GM19372 (cell line): Measurements from ENCODE around the gene COL4A2.
"Not testable (repeated sequence)": the region's sequence is repeated elsewhere in the genome, so short reads cannot be mapped to it uniquely, and the experiment has no call there.

ENCODE experiments used
- ATAC-seq: cut with Tn5 transposase; IDR thresholded peaks from one replicate; pipeline ENCODE4 v1.9.1; 2021; ENCODE audit warnings: mild to moderate bottlenecking, low read depth, moderate library complexity; ENCODE audit not compliant: unreplicated experiment

Gene COL4A2

DNA sequence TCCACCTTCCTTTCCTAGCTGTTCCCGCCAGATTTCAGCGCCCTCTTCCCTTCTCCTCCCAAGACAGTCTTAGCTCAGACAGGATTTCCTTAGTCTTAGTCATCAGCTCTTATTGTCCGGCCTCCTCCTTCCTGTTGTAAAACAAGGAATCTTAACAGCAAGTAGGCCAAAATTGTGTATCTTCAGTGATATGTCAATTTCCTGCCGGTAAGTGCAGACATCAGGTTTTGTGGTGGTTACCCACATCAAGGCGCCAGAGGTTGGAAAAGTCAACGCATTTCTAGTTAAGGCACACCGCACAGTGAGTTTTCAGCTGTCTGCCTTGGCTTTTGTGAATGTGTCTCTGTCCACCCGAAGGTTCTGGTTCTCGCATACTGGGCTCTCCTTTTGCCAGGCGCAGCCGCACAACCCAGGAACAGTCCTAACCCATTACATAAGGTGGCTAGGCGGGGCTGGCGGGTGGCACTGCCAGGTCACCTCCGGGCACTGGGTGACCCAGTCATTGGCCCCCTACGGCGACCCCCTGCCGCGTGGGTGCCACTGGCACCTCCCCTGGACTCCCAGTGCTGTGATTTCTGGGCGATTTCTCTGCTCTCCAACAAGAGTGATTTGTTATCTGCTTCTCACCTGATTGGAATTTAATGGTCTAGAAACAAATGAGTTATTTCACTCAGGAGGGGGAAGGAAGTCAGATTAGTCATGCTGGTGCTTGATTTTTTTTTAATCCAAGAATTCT lies 12.9 kb downstream of the COL4A2 start:
- no peak for ATAC-seq

DNA sequence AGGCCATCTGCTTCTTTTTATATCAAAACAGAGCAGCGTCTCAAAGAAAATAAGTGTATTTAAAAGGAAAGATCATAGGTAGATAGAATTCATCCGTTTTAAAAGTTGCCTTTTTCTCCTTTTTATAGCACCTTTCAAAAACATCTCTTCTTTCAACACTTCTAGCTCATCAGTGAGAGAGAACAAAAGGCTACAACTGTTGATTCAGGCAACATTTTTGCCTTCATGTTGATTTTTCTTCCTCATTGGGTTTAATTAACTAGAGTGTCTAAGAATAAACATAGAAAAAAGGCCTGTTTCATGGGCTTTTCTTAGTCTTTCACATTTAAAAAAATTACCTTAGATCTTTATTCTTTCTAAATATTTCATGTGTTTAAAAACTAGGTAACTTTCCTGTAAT lies 13.6 kb downstream of the COL4A2 start:
- no peak for ATAC-seq

GRCh38 chr13:110321573-110321972 lies 14.5 kb downstream of the COL4A2 start:
- not testable (repeated sequence) for ATAC-seq

DNA sequence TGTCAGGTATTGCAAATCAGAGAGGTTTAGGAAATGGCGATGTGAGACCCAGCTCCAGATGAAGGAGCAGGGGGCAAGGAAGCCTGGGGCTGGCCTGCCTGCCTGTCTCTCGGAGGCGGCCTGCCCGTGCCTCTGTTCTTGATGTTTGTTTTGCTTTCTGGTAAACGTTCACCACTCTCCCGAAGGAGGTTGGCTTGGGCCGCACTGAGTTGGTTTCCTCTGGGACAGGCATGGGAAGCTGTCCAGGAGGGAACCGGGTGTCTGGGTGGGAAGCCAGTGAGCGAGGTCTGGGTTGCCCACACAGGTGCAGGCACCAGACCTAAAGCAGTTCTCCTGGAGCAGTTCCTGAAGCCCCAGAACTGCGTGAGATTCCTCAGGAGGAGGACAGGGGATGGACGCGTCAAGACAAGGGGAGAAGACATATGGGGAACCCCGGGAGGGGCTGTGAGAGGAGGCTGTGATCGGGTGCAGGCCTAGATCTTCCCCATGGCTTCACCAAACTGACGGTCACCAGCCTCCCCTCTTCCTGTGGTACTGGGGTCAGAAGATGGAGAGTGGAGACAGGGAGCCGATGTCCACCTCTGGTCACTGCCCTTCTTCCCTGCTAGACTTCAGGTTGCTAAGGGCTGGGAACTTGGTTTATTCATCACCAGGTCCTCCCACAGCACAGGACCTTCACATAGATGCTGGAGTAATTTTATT lies 15.2 kb downstream of the COL4A2 start:
- ATAC-seq, result no peak

DNA sequence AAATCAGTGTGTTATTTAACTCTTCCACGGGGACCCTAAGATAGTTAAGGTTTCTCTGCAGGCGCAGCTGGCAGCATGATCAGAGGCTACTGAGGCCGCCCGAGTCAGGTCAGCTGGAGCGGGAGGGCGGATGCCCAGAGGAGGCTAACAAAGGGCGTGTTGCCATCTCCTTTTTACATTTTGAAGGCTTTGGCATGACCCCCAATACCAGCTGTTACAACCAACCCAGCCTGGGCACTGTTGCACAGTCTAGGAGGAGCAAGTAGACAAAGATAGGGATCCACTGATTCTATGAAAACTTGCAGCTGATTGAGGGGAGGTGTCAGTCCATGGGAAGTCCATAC lies 15.7 kb downstream of the COL4A2 start:
- no peak for ATAC-seq

DNA sequence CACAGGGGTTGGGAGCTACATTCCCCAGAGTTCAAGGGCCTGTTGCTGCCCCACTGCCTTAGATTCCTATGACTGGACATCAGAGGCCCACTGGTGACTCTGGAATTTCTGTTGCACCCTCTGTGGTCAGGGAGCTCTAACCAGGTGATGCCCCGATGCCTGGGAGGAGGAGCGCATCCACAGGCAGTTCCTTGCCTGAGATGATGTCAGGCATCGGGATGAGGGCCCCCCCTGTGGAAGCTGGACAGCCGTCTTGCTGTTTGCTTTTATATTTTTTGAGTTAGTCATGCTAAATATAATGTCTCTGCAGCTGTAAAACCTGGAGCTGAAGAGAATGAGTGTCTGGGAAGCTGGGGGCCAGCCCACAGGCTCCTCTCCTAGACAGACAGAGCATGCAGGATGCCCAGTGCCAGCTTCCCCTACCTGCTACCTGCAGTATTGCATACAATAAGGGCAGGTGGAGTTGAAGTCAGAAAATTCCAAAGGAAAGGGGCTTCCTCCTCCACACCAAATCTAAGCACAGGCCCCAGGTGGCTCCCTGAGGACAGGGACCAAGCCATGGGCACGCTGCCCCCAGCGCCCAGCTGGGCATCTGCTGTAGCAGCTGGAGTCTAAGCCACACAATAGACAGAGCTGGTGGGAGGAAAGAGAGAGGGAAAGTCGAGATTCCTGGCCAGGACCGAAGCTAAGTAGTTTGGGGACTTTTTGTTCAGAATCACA lies 16.2 kb downstream of the COL4A2 start:
- no peak for ATAC-seq

DNA sequence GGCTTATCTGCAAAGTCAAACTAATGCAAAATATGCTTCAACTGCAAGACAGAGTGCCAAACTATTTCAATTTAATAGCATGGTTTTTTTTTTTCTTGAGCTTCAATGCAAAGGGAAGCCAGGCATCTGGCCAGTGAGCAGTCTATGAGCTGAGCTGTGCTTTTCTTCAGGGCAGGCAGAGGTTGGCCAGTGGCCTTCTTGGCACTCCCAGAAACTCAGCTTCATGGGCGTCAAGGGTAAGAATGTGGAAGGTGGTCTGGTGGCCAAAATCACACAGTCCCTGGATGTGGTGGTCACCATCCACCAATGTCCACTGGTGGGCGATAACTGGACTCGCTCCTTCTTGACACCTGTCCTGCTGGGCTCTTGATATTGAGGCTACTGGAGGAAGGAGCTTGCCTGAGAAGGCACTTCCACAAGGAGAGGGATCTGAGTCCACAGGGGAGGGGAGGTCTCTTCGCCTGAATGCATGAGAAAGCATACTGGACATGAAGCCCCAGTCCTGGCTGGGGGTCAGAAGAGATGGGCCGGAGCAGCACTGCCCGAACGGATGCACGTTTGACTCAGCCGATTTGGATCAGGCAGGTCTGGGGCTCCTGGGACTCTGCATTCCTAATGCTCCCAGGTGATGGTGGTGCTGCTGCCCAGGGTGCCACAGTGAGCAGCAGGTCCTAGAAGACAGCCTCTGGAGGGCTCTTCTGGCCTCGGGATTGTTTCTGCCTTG lies 17.1 kb downstream of the COL4A2 start:
- ATAC-seq, result no peak

DNA sequence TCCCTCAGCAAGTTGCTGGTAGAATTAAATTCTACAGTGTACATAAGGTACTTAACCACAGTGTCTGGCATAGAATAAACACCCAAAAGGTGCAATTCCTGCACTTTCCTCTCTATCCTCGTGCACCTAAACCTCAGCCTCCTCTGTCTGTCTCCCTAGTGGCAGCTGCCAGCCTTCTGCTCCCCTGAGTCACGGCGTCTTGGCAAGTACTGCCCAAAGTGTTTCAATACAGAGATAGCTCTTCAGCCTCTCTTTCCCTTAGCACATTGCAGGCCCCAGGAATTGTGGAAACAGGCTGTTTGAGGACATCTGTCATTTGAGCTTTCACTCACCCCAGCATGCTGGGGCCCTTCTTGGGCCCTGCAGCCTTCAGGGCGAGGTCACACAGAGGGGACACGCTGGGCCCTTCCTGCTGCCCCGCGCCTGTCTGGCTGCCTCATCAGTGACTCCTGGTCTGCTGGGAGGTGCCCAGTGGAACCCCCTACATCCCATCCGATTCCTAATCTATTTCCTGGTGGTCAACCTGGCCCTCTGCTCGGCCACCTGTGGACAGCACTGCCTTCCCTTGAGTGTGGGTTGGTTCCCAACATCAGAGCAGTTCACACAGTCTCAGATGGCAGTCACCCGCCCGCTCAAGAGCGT lies 19.3 kb downstream of the COL4A2 start:
- no peak for ATAC-seq

DNA sequence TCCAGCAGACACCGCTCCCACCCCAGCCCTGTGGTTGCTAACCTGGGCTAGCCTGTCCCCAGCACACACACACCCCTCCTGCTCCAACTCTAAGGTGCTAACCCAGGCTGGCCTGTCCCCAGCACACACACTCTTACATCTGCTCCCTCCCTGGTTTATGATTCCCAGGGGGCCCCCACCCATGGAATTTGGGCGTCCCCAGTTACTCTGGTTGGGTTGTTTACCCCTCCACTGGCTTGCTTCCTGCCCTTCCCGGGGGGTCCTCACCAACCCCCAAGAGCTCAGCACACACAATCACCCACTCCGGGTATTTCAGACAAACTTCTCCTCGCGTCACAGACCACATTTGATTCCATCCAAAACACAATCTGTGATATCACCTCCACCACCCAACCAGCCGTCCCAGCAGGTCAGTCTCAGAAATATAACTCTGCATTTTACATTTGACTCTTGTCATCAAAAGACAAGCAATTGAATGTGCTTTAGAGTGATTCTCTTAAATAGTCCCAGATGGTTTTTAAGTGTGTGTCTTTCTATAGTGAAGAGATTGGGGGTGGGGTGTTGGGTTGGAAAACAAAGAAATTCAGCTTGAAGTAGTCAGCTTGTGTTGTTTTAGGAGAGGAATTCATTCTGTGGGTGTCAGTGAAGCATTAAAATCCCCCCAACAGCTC lies 20.1 kb downstream of the COL4A2 start:
- no peak for ATAC-seq

DNA sequence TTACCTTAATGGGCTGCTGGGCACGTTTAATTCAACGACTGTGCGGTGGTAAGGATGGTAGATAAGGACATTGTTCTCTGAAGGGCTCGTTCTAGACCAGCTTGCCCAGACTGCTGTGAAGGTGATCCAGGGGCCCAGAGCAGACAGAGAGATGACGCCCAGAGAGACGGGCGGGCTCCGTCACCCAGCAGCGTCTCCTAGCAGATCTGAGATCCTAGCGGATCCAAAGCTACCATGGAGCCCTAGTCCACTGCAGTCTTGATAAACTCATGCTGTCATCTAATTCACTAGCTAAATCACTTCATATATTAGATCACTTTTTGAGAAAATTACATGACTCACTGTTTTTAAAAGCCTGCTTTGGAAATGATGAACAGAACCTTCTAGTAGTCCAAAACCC lies 21.5 kb downstream of the COL4A2 start:
- no peak for ATAC-seq

GRCh38 chr13:110329258-110329657 lies 22.2 kb downstream of the COL4A2 start:
- no peak for ATAC-seq

GRCh38 chr13:110329798-110330461 lies 22.8 kb downstream of the COL4A2 start:
- no peak for ATAC-seq

- ATAC-seq, result no peak
Observed at GRCh38 chr13:110330491-110331011, 23.5 kb downstream of the COL4A2 start.

- no peak for ATAC-seq
Observed at GRCh38 chr13:110331362-110331761, 24.3 kb downstream of the COL4A2 start.

- no peak for ATAC-seq
Observed at GRCh38 chr13:110332750-110333149, 25.7 kb downstream of the COL4A2 start.

GRCh38 chr13:110333837-110334236 lies 26.8 kb downstream of the COL4A2 start:
- ATAC-seq, result no peak

DNA sequence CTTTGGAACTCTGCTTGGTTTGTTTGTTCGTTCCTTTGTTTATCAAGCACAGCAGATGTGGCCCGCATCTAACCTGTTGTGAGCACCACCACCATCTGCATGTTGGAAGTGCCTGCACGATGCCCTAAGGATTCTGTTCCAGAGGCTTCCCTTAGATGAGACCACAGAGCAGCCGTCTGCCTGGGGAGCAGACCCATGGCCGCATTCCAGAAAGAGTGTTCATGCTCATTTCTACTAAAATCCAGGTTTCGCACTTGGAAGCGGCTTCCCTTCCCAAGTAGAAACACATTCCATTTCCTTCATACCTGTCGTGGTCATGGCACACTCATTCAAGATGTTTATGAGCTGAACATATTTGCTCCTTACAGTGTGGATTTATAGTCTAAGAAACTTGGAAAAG lies 27.2 kb downstream of the COL4A2 start:
- ATAC-seq, result no peak

DNA sequence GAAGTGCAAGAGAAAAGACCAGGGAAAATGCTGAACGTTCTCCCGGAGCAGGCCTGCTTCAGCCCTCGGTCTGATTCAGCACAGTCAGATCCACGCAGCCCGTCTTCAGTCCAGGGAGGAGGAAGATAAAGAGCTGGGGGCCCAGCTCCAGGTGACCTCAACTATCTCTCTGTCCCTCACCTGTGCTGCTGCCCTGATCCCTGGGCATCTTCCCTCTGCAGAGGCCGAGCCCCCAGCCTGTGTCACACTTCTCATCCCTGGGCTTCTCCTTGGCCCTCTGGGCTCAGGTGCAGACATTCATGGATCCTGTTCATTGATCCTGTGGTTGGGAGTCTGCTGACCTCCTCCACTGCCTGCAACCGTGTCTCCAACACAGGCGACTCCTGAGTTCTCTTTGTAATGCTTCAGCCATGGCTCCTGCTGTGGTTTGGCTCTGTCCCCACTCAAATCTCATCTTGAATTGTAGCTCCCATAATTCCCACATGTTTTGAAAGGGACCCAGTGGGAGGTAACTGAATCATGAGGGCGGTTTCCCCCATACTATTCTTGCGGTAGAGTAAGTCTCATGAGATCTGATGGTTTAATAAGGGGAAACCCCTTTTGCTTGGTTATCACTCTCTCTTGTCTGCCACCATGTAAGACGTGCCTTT lies 27.9 kb downstream of the COL4A2 start:
- no peak for ATAC-seq

GRCh38 chr13:110336108-110336507 lies 29.0 kb downstream of the COL4A2 start:
- ATAC-seq, result no peak
